Stimulated activated CD8-positive, alpha-beta memory T cell treated with anti-CD3 and anti-CD28 coated beads, Interleukin-4, amount 100 ng/mL, for 1 hour (primary cell): ENCODE data around the gene PRKCB.
"Not testable (repeated sequence)": the region's sequence is repeated elsewhere in the genome, so short reads cannot be mapped to it uniquely, and the experiment has no call there.

ENCODE experiments used
- DNase-seq, 2 donors: peaks; one replicate each; pipeline ENCODE4 v3.0.0-alpha.2; 2020; ENCODE audit warnings: low read depth in 2 of 2, low spot score in 1 of 2

PRKCB gene

DNA sequence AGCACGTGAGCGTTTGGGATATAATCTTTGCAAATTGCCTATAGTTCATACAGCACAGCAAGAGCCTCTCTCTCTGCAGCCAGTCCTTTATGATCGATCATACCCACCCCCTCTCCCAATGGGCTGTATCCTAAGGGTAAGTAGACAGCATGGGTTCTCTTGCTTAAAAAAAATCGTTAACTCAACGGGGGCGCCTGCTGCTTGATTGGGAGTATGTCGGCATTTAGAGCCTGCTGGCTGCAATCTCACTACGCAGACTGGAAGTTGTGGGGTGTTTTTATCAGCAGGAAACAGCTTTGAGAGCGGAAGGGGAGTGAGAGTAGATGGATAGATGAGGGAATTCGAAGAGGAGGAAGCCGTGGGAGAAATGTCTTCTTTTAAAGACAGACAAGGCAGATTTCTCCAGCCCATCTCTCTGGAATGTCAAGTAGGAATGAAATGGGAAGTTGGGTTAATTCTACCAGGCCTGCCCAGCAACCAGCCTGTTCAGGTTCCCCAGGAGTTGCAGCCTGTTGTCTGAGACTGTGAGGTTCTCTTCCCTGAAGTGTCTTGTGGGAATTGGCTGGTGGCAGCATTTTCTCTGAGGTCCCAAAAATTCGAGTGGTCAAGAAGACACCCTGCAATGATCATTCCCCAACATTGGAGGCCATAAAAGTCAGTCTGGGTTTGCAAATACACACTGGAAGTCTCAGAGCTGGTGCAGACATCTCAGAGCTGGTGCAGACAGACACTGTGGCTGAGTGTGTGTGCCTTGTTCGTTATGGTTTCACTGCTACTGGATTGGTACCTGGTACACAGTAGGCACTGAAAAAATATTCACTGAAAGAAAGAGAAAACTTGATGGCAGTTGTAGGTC lies 65.6 kb downstream of the PRKCB start:
- DNase-seq = no peak

GRCh38 chr16:23902034-23902747 lies 66.4 kb downstream of the PRKCB start:
- no peak for DNase-seq

GRCh38 chr16:23902748-23903414 lies 67.1 kb downstream of the PRKCB start:
- no peak for DNase-seq

DNA sequence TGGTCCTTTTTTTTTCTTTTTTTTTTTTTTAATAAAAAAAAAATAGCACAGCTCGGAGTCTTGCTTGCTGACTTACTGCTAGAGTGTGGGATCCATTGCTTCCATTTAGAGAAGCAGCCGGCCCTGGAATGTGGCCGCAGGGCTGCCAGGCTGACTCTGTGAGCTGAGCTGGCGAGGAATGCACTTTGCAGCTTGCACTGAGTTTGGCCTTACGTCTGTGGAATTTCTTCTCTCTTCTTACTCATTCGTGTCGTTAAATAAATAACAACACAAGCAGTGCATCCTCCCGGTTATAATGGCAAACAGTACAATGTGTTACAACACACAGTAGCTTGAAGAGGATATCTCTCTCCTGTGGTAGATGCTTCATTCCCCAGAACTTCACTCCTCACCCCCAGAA lies 69.2 kb downstream of the PRKCB start:
- no peak for DNase-seq

GRCh38 chr16:23907457-23907902 lies 71.7 kb downstream of the PRKCB start:
- no peak for DNase-seq

GRCh38 chr16:23907903-23908302 lies 72.1 kb downstream of the PRKCB start:
- DNase-seq = no peak

DNA sequence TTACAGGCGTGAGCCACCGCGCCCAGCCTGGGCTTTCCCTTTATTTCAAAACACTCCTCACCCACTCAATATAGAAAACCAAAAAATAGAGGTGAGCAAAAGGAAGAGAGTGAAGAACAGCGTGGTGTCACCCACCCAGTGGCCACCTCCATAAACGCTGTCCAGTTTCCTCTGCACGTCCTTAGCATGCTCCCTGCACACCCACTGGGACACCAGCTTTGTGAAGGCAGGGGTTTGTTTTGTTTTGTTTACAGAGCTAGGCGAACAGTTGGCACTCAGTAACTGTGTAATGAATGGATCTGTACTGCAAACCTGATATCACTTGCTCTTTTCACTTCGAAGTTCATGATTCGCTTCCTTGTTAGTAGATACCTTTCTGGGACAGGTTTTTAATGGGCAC lies 73.0 kb downstream of the PRKCB start:
- DNase-seq = no peak

GRCh38 chr16:23909792-23910418 lies 74.1 kb downstream of the PRKCB start:
- DNase-seq = no peak

GRCh38 chr16:23914946-23915530 lies 79.3 kb downstream of the PRKCB start:
- no peak for DNase-seq

GRCh38 chr16:23916552-23916951 lies 80.8 kb downstream of the PRKCB start:
- not testable (repeated sequence) for DNase-seq

DNA sequence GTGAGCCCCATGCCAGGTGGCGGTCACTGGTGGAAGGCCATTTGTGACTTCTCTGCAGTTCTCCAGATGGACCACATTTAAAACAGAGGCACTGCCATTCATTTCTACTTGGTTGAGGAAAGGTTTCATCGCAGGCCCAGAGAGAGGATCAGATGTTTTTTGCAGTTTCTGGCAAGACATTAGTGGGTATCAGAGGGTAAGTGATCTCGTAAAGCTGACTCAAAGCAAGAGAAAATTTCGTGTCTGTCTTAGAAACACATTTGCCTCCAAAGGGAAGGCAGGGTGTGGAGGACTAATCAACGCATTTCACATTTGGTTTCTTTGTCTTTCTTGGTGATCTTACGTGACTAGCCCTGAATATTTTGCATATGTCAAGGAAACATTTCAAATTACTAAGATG lies 81.8 kb downstream of the PRKCB start:
- no peak for DNase-seq

DNA sequence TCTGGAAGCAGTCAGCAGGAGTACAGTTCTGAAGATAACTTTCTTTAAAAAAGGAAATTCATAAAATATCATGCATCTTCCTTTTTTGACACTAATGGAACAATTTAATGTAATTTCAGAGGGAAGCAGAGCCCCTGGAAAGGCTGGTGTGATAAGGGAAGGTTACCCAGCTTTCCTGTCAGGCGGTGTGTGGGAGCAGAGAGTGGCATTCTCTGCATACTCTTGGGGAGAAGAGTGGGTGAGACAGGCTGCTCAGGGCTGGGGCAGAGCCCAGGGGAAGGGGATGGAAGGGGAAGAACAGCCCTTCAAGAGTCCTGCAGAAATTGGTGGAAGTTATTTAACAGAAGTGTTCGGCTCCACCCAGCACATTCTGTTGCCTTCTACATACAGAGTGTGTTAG lies 84.7 kb downstream of the PRKCB start:
- no peak for DNase-seq

DNA sequence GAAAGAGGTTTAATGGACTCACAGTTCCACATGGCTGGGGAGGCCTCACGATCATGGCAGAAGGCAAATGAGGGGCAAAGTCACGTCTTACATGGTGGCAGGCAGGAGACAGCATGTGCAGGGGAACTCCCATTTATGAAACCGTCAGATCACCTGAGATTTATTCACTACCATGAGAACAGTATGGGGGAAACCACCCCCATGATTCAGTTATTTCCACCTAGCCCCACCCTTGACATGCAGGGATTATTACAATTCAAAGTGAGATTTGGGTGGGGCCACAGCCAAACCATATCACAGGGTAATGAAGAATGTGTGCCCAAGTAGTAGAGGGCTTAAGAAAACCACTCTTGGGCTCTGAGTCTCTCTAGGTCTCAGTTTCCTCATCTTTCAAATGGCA lies 85.1 kb downstream of the PRKCB start:
- no peak for DNase-seq

- no peak for DNase-seq
Observed at GRCh38 chr16:23922406-23922805, 86.6 kb downstream of the PRKCB start.

DNA sequence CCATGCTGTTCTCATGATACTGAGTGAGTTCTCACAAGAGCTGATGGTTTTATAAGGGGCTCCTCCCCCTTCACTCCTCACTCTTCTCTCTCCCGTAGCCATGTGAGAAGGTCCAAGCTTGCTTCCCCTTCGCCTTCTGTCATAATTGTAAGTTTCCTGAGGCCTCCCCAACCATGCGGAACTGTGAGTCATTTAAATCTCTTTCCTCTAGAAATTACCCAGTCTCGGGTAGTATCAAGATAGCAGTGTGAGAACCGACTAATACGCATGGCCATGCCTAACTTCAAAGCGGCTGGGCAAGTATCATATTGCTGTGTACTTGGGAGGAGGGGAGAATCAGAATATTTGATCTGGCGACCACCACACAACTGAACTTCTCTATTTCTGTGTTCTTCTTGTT lies 88.3 kb downstream of the PRKCB start:
- DNase-seq = no peak

DNA sequence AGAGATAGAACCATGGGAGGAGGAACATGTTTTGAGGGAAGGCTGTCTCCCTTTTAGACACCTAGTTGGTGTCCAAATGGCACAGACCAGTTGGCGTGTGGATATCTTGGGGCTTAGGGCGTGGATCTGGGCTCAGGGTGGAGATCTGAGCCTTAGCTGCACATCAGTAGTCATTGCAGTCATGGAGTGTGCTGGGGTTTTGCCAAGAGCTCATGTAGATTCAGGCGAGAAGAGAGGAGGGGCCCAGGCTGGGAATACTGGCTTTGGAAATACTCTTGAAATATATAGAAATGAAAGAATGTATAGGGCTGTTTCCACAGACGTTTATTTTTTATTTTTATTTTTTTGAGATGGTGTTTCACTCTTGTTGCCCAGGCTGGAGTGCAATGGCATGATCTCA lies 92.0 kb downstream of the PRKCB start:
- DNase-seq = no peak

GRCh38 chr16:23929237-23929636 lies 93.5 kb downstream of the PRKCB start:
- no peak for DNase-seq

GRCh38 chr16:23929856-23930255 lies 94.1 kb downstream of the PRKCB start:
- no peak for DNase-seq

- no peak for DNase-seq
Observed at GRCh38 chr16:23930791-23931190, 95.0 kb downstream of the PRKCB start.

- DNase-seq = no peak
Observed at GRCh38 chr16:23931199-23931598, 95.4 kb downstream of the PRKCB start.

GRCh38 chr16:23933650-23934049 lies 97.9 kb downstream of the PRKCB start:
- DNase-seq = not testable (repeated sequence)
